ENCODE data around the gene UTF1. TPM values are rescaled to one million over a fixed set of nuclear protein-coding genes. Genes with fewer than 3 reads are reported as not detected.

The UTF1 gene
- total and polyA plus RNA-seq, 2 of the 8 experiments (the other 6 are each of a cell fraction or from before 2014, with no cell fraction given) = 0.47 to 21.8 TPM

DNA sequence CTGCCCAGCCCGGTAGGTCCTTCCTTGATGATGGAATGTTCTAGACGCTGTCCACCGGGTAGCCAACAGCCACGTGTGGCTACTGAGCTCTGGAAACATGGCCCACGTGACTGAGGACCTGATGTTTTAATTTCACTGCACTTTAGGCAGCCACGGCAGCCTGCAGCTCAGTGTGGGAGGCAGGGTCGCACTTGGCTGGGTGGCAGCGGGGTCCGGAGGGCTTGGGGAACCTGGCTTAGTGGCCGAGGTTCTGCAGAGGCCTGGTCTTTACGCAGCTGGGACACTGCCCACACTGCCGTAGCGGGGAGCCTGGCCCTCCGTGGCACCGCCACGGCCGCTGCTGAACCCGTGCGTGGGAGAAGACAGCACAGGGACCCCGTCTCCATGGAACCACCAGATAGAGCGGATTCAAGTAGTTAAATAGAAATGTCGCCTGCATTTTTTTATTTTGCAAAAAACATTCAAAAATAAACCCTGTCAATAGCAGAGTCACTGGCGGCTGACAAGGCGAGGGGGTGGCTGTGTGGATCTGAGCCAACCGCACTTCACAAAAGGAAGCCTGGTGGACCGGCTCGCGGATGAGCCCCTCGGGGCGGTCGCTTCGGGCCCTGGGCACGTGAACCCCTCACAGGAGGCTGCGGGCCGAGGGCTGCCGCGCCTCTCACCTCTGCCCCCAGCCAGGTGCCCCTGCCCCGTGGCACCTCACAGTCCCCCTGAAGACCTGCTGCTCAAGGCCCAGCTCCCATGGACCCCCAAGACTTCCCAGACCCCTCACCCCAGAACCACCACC, 25.6 kb upstream of the UTF1 start (continued):
- TF ChIP-seq SIN3A (conservative IDR thresholded peaks at IDR 0.05 in 1 of 2, IDR thresholded peaks at IDR 0.05 in 1 of 2; ENCODE audit: low read depth in 1 of 2, low read length in 2 of 2) (no peak), CBX5 (IDR thresholded peaks at IDR 0.05; ENCODE audit: low read depth, low read length) (no peak), KDM1A (IDR thresholded peaks at IDR 0.05; ENCODE audit: borderline replicate concordance, low read length) (no peak), RXRA (IDR thresholded peaks at IDR 0.05; ENCODE audit: insufficient read depth, low read depth, low read length) (no peak)
